ENCODE data around the gene TMEM94. TPM values are rescaled to one million over a fixed set of nuclear protein-coding genes. Genes with fewer than 3 reads are reported as not detected.

TMEM94 gene
- total and polyA plus RNA-seq, 2 of the 13 experiments (the other 11 are each of a cell fraction or from before 2014, with no cell fraction given), result 32.6 to 134 TPM

- TF ChIP-seq ZNF609 (CRISPR knock-in tag; IDR thresholded peaks at IDR 0.05; ENCODE audit: borderline replicate concordance) (peak; percentile 49), ZNF772 (CRISPR knock-in tag; IDR thresholded peaks at IDR 0.05) (peak; percentile 99), CENPBD1 (CRISPR knock-in tag; IDR thresholded peaks at IDR 0.05; ENCODE audit: borderline replicate concordance, low read depth) (no peak), SOX13 (IDR thresholded peaks at IDR 0.05) (no peak), SOX13 (CRISPR knock-in tag; conservative IDR thresholded peaks at IDR 0.05 in 1 of 2, IDR thresholded peaks at IDR 0.05 in 1 of 2) (peak in 1 of 2 experiments; percentile 64; a peak in 2 of 4 replicates)
Observed at GRCh38 chr17:75515496-75516254, 59.2 kb downstream of the TMEM94 start, which contains the start of gene CASKIN2 (continued).

GRCh38 chr17:75516255-75516618, 59.8 kb downstream of the TMEM94 start, which contains the start of gene TSEN54:
Gene TSEN54 (plus strand): TSS chr17:75516528. CDS start chr17:75516561, 33 bp downstream.
- Histone ChIP-seq H3K4me1 (ENCODE audit: insufficient read depth, low read length) (peaks cover 48% of the 10 kb centered on the region), H3K27ac (ENCODE audit: extremely low read length, insufficient read depth, low read length) (peak within 1 kb of the TSS; percentile 51), H2AFZ (ENCODE audit: low read length) (no peak within 1 kb of the TSS), H3K9ac (ENCODE audit: insufficient read depth, low read depth, low read length) (peak within 1 kb of the TSS; percentile 75), H3K79me2 (ENCODE audit: insufficient read depth, low read length) (peaks cover 10% of the 10 kb centered on the region), H3K4me2 (ENCODE audit: low read depth, low read length) (peak within 1 kb of the TSS; percentile 91), H4K20me1 (ENCODE audit: insufficient read depth, low read length) (peaks cover 8% of the 10 kb centered on the region; the same call in 1 of the 2 replicates), H3K27me3 (ENCODE audit: control insufficient read depth in 1 of 2, insufficient read depth in 2 of 2, low read length in 2 of 2) (no peaks in the 10 kb centered on the region; a peak in 1 of 5 replicates), H3K9me3 (ENCODE audit: low read length) (no peaks in the 10 kb centered on the region), H3K4me3 (replicated peaks in 1 of 3; ENCODE audit: insufficient read depth in 1 of 3, low read depth in 2 of 3, low read length in 3 of 3) (peak within 1 kb of the TSS; percentile 68 to 93 (median 79)), H3K36me3 (replicated peaks in 1 of 2; ENCODE audit: control insufficient read depth in 1 of 2, insufficient read depth in 2 of 2, low read length in 2 of 2) (peaks cover 7 to 12% of the 10 kb centered on the region in 2 experiments; a peak in 4 of 5 replicates)
- ATAC-seq, result peak; percentile 74
- in situ Hi-C loops (cut with HindIII; ENCODE audit: extremely low pct_ligation_motif_present, low pct_unique_long_range_greater_than_20kb) (no loop called here), intact Hi-C loops (cut with micrococcal nuclease; ENCODE audit: unreplicated experiment) (no loop called here)
- WGBS (ENCODE audit: low lambda C conversion rate), result 3% methylated on average over 12 of the region's 45 CpGs
- no peak for FAIRE-seq
- BruUV-seq (replicated peaks), result no TSS peak
- peak; percentile 78 for DNase-seq (ENCODE audit: low spot score)
- POLR2A ChIA-PET, result interaction anchor here (0.5 to 2.5 kb wide), 26 partner anchors 9 to 339 kb away, joined by 3 to 29 read pairs (median 4); partner anchors contain the start of genes GALK1, GGA3, GRB2 and LLGL2
- CTCF ChIA-PET (ENCODE audit: low intra/inter-chr PET ratio, low total read pairs), result interaction anchor here (1.2 to 3.1 kb wide), 5 partner anchors 9 to 90 kb away, joined by 3 to 26 read pairs (median 11); partner anchors contain the start of gene LLGL2
- TF ChIP-seq ZNF20 (CRISPR knock-in tag; IDR thresholded peaks at IDR 0.05) (0 out of 2 replicates have a peak, but pooled peaks have one; percentile 80), TFDP1 (CRISPR knock-in tag; IDR thresholded peaks at IDR 0.05; ENCODE audit: borderline replicate concordance) (peak; percentile 83), HNRNPLL (IDR thresholded peaks at IDR 0.05; ENCODE audit: low read depth, low read length, poor library complexity, severe bottlenecking) (peak; percentile 72), RBM39 (IDR thresholded peaks at IDR 0.05; ENCODE audit: low read depth, low read length, poor library complexity, severe bottlenecking) (peak; percentile 62), EEA1 (CRISPR knock-in tag; IDR thresholded peaks at IDR 0.05; ENCODE audit: borderline replicate concordance) (0 out of 2 replicates have a peak, but pooled peaks have one; percentile 8), CSRNP1 (CRISPR knock-in tag; IDR thresholded peaks at IDR 0.05) (peak; percentile 18; the same call in 1 of the 2 replicates)

All from HepG2 (cell line).